HFFc6 (cell line): ENCODE results near the gene RHOB. TPM values are rescaled to one million over a fixed set of nuclear protein-coding genes. Genes with fewer than 3 reads are reported as not detected.
A peak's percentile ranks its signal among the peaks of the same experiment; 100 is the strongest.
"Not testable (repeated sequence)": the region's sequence is repeated elsewhere in the genome, so short reads cannot be mapped to it uniquely, and the experiment has no call there.

ENCODE experiments used
- DNase-seq: peaks from one replicate; pipeline ENCODE4 v3.0.0-alpha.2; 2018
- H3K27ac Mint-ChIP-seq: 2 replicates; pipeline ENCODE4 v1.8.0; 2020; ENCODE audit warnings: mild to moderate bottlenecking, mixed read lengths
- H3K27me3 Mint-ChIP-seq: 2 replicates; pipeline ENCODE4 v1.8.0; 2021; ENCODE audit warnings: mild to moderate bottlenecking, moderate library complexity, mixed read lengths; ENCODE audit not compliant: insufficient read depth
- H3K36me3 Mint-ChIP-seq: 2 replicates; pipeline ENCODE4 v1.8.0; 2021; ENCODE audit warnings: low read depth, mixed read lengths
- H3K4me1 Mint-ChIP-seq: 2 replicates; pipeline ENCODE4 v1.8.0; 2020; ENCODE audit warnings: low read depth, mixed read lengths
- H3K4me3 Mint-ChIP-seq: 2 replicates; pipeline ENCODE4 v1.8.0; 2020; ENCODE audit warnings: mild to moderate bottlenecking, moderate library complexity, mixed read lengths
- H3K9me3 Mint-ChIP-seq: 2 replicates; pipeline ENCODE4 v1.8.0; 2020; ENCODE audit warnings: mild to moderate bottlenecking, mixed read lengths
- total RNA-seq, 6 experiments: library from RNA; stranded (reverse); fragmentation: NEBNext Ultra II Directional; extraction: Animal tissue kit (Norgen Biotek cat#: 25700); gene quantifications; 2 replicates in 1 of 6; 3 replicates in 5 of 6; pipeline ENCODE4 v1.2.3, GENCODE V29; 2021
- TF ChIP-seq, protein P1 (sequence below): fragments of 200-600 bp; sonication (generic); IDR thresholded peaks from 2 replicates; pipeline ENCODE4 v1.5.0; 2021; ENCODE audit warnings: antibody characterized with exemption, mild to moderate bottlenecking

Gene RHOB
- total RNA-seq, 6 experiments from 2014 or later, result 128 to 146 (median 133) TPM

GRCh38 chr2:20434588-20435294 lies 12.1 kb upstream of the RHOB start:
- no peak overlapping the region for H3K4me3 Mint-ChIP-seq
- TF ChIP-seq, protein P1, sequence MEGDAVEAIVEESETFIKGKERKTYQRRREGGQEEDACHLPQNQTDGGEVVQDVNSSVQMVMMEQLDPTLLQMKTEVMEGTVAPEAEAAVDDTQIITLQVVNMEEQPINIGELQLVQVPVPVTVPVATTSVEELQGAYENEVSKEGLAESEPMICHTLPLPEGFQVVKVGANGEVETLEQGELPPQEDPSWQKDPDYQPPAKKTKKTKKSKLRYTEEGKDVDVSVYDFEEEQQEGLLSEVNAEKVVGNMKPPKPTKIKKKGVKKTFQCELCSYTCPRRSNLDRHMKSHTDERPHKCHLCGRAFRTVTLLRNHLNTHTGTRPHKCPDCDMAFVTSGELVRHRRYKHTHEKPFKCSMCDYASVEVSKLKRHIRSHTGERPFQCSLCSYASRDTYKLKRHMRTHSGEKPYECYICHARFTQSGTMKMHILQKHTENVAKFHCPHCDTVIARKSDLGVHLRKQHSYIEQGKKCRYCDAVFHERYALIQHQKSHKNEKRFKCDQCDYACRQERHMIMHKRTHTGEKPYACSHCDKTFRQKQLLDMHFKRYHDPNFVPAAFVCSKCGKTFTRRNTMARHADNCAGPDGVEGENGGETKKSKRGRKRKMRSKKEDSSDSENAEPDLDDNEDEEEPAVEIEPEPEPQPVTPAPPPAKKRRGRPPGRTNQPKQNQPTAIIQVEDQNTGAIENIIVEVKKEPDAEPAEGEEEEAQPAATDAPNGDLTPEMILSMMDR, result no peak
- H3K27ac Mint-ChIP-seq, result no peak overlapping the region
- peaks cover 30% of the 10 kb centered on the region for H3K4me1 Mint-ChIP-seq
- no peaks in the 10 kb centered on the region for H3K36me3 Mint-ChIP-seq
- no peaks in the 10 kb centered on the region for H3K9me3 Mint-ChIP-seq
- H3K27me3 Mint-ChIP-seq, result peaks cover 12% of the 10 kb centered on the region
- no peak for DNase-seq

GRCh38 chr2:20435456-20435855 lies 11.4 kb upstream of the RHOB start:
- H3K9me3 Mint-ChIP-seq, DNase-seq, H3K36me3 Mint-ChIP-seq, H3K27ac Mint-ChIP-seq, H3K4me3 Mint-ChIP-seq: not testable (repeated sequence)
- peaks cover 12% of the 10 kb centered on the region for H3K27me3 Mint-ChIP-seq
- H3K4me1 Mint-ChIP-seq, result peaks cover 31% of the 10 kb centered on the region

DNA sequence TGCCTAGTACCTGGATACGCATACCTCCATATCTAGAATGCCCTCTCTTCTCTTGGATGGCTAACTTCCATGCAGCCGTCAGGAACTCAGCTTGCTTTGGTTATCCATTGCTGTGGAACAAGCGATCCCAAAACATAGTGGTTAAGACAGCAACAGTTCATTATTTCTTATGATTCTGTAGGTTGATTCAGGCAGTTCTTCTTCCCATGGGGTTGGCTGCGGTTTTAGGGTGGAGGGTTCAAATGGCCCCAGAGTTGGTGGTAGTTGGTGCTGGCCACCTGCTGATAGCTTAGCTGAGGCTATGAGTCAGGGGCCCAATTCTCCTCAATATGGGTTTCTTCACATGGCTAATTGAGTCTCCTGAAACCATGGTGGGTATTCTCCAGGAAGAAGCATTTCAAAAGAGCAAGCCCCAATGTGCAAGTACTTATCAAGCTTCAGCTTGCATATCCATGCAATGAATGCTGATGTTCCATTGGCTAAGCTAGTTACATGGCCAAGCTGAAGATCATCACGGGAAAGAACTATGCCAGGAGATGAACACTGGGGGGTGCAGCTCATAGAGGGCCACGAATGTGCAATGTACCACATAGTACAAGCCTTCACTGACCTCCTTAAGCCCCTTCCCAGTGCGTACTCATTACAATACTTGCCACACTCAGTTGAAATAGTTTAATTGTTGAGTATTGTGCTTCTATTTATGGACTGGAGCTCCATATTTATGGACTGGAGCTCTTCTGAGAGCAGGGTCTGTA lies 10.0 kb upstream of the RHOB start:
- Mint-ChIP-seq H3K27ac (no peak overlapping the region), H3K4me3 (no peak overlapping the region), H3K9me3 (no peaks in the 10 kb centered on the region), H3K27me3 (peaks cover 7% of the 10 kb centered on the region; the same call in 1 of the 2 replicates), H3K4me1 (peaks cover 21% of the 10 kb centered on the region), H3K36me3 (no peaks in the 10 kb centered on the region)
- DNase-seq, result no peak
- TF ChIP-seq, protein P1, result no peak

- Mint-ChIP-seq H3K27me3 (peaks cover 3% of the 10 kb centered on the region; the same call in 1 of the 2 replicates), H3K4me1 (peaks cover 25% of the 10 kb centered on the region), H3K36me3 (no peaks in the 10 kb centered on the region), H3K9me3 (no peaks in the 10 kb centered on the region), H3K4me3 (peak overlapping the region; percentile 68; the same call in 1 of the 2 replicates), H3K27ac (no peak overlapping the region; the same call in 1 of the 2 replicates)
- peak; percentile 69 for DNase-seq
- TF ChIP-seq, protein P1, result no peak
These were observed 8.3 kb upstream of the RHOB start for GRCh38 chr2:20438334-20439192.

GRCh38 chr2:20439193-20439475 lies 7.7 kb upstream of the RHOB start:
- Mint-ChIP-seq H3K27ac (no peak overlapping the region), H3K4me1 (peaks cover 30% of the 10 kb centered on the region), H3K4me3 (peak overlapping the region; percentile 68; the same call in 1 of the 2 replicates), H3K9me3 (no peaks in the 10 kb centered on the region), H3K27me3 (peaks cover 3% of the 10 kb centered on the region; the same call in 1 of the 2 replicates), H3K36me3 (no peaks in the 10 kb centered on the region)
- DNase-seq, result no peak
- TF ChIP-seq, protein P1, result no peak
